Brain microvascular endothelial cell (primary cell): ENCODE measurements around the gene NEDD1.

Experiments
- DNase-seq: peaks from one replicate; pipeline ENCODE4 v3.0.0-alpha.2; 2020
- H3K27ac ChIP-seq: fragments of 250-450 bp; sonication (Bioruptor Pico); 2 replicates; pipeline ENCODE4 v1.5.1; 2020; ENCODE audit warnings: mild to moderate bottlenecking, moderate library complexity
- H3K27me3 ChIP-seq: fragments of 250-450 bp; sonication (Bioruptor Pico); replicated peaks from 2 replicates; pipeline ENCODE4 v1.5.1; 2020; ENCODE audit warnings: mild to moderate bottlenecking
- H3K36me3 ChIP-seq: fragments of 250-450 bp; sonication (Bioruptor Pico); replicated peaks from 2 replicates; pipeline ENCODE4 v1.5.1; 2020; ENCODE audit warnings: mild to moderate bottlenecking
- H3K4me3 ChIP-seq: 2 replicates; pipeline ENCODE4 v1.5.1; 2011; ENCODE audit warnings: low read depth, mild to moderate bottlenecking, control low read depth, low read length, moderate library complexity
- in situ Hi-C: cut with HindIII; loops from 2 replicates; pipeline ENCODE4 v1.10.0; 2017; ENCODE audit warnings: low sequenced_read_pairs, low pct_ligation_motif_present
- TF ChIP-seq, protein P1 (sequence below): IDR thresholded peaks from 2 replicates; pipeline ENCODE4 v1.5.1; 2011; ENCODE audit warnings: low read depth, mild to moderate bottlenecking, moderate library complexity, low read length, control low read depth, inconsistent platforms; ENCODE audit errors: missing control alignments

The NEDD1 gene

DNA sequence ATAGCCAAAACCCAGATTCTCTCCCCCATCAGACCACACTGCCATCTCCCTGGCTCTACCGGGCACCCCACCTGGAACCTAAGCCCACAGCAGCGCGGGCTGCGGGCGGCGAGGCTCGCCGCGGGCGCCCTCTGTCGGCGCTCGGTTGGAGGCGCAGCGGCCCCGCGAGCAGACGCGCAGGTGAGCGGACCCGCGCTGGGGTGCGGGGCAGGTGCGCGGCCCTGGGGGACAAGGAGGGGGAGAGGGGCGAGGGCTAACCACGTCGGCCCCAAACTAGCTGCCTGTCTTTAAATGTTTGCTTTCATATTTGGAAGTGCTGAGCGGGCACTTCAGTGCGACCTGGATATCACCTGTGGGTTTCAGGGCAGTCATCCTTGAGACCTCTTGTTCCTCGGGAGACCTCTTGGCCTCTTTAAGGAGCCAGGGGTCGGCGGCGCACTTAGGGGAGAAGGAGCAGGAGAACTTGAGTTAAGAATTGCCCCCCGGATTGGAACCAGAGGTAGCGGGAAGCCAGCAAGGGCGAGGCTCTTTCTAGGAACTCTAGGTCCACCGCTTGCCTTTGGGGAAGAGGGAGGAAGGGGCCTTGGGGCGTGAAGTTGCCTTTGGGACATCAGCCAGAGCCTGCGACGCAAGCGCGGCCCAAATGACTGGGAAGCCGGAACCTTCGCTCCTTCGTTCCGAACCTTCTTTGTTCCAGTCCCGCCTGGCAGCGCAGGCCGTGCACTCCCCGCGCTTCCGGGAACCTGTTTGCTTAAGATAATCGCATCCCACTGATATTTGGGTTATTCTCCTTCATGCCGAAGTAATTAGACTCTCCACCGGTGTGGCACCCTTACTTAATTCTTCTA is 78.7 kb downstream of the NEDD1 start:
- TF ChIP-seq, protein P1, sequence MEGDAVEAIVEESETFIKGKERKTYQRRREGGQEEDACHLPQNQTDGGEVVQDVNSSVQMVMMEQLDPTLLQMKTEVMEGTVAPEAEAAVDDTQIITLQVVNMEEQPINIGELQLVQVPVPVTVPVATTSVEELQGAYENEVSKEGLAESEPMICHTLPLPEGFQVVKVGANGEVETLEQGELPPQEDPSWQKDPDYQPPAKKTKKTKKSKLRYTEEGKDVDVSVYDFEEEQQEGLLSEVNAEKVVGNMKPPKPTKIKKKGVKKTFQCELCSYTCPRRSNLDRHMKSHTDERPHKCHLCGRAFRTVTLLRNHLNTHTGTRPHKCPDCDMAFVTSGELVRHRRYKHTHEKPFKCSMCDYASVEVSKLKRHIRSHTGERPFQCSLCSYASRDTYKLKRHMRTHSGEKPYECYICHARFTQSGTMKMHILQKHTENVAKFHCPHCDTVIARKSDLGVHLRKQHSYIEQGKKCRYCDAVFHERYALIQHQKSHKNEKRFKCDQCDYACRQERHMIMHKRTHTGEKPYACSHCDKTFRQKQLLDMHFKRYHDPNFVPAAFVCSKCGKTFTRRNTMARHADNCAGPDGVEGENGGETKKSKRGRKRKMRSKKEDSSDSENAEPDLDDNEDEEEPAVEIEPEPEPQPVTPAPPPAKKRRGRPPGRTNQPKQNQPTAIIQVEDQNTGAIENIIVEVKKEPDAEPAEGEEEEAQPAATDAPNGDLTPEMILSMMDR: peak; percentile 54
- DNase-seq: no peak
- H3K27ac ChIP-seq: no peak overlapping the region
- H3K4me3 ChIP-seq: peak overlapping the region; percentile 52
- in situ Hi-C loops: no loop called here
- H3K36me3 ChIP-seq: no peaks in the 10 kb centered on the region
- H3K27me3 ChIP-seq: peaks cover 4% of the 10 kb centered on the region

DNA sequence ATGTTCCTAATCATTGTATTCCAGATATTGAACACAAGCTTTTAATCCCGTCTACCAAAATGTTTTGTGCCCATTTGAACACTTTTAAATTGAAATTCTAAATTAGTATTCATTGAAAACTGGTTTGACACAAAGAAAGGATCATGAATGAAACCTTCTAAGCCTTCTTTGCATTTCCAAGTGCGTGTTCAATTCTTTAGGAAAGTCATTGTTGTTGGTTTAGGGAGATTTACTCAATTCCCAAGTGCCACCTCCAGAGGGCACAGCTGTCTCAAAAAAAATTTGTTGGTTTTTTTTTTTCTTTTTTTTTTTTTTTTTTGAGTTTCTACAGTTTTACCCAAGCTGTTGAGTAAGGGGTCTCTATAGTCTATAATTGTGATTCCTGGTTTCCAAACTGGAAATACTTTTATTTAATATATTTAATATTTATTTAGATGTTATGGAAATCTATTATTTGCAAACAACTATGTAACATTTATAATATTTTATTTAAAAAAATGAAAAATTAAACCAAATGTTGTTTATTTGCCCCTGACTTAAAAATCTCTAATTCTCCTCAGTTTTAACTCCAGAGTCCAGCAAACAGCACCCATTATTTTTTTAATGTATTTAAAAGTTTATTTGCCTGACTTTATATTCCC is 79.9 kb downstream of the NEDD1 start:
- Histone ChIP-seq H3K36me3 (no peaks in the 10 kb centered on the region), H3K27me3 (peaks cover 4% of the 10 kb centered on the region), H3K27ac (no peak overlapping the region), H3K4me3 (no peak overlapping the region)
- DNase-seq: no peak
- TF ChIP-seq, protein P1: peak; percentile 67
- in situ Hi-C loops: no loop called here

DNA sequence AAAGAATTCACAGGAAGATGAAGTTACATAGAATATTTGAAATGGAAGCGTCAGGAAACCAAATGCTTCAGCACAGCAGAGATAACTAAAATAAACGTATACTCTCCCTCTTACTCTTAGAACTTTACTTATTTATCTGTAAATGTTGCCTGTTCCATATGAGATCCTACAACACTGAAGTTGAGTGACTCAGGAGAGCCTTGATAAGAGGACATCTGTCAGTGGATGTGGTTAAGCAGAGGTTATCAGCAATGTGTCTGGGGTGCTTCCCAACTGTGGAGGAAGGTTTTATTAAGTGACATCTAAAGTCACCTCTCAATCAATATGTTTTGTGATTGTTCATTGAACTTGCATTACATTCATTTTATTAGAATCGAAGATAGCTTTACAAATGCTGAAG is 81.9 kb downstream of the NEDD1 start:
- in situ Hi-C loops: no loop called here
- Histone ChIP-seq H3K4me3 (no peak overlapping the region), H3K27me3 (peaks cover 4% of the 10 kb centered on the region), H3K27ac (no peak overlapping the region), H3K36me3 (no peaks in the 10 kb centered on the region)
- TF ChIP-seq, protein P1: no peak
- no peak for DNase-seq

DNA sequence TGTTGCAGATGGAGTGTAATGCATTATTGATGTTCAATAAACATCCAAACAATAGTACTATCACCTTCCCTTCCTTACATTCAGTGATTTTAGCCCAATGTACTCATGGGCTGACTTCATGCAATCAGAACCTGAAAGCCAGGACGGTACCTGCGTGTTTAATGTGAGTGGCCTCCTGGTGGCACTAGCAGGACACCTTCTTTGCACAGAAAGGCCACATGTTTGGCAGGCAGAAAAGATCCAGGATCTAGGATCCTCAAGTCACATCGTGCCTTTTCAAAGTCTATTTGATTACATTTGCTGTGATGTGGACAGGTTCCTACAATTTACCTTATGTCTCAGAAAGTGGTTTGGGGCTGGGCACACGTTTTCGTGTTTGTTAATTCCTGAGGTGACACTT is 82.9 kb downstream of the NEDD1 start:
- Histone ChIP-seq H3K4me3 (no peak overlapping the region), H3K27me3 (peaks cover 4% of the 10 kb centered on the region), H3K36me3 (no peaks in the 10 kb centered on the region), H3K27ac (no peak overlapping the region)
- in situ Hi-C loops: no loop called here
- DNase-seq: no peak
- TF ChIP-seq, protein P1: peak; percentile 36

DNA sequence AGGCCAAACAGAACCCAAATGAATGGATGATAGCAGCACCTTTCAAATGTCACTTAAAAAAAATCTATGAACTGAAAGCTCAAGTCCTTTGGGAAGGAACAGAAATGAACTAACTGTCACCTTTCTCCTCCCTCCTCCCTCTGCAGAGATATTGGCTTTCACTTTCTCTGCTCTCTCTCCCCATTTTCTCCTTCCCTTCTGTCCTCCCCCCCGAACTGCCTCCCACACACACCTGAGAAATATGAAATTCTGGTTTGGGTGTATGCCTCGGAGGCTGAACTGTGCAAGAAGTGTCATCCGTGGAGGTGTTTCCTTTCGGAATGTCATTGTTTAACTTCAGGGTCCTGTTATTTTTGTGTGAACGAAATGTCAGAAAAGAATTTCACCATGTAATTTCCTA is 87.8 kb downstream of the NEDD1 start:
- TF ChIP-seq, protein P1: no peak
- in situ Hi-C loops: no loop called here
- no peaks in the 10 kb centered on the region for H3K27me3 ChIP-seq

More for the DNA sequence above, 87.8 kb downstream of the NEDD1 start:
- Histone ChIP-seq H3K4me3 (no peak overlapping the region), H3K36me3 (no peaks in the 10 kb centered on the region), H3K27ac (no peak overlapping the region)
- DNase-seq: no peak
